ENCODE measurements around the gene EIF2AK2.

EIF2AK2 gene

DNA sequence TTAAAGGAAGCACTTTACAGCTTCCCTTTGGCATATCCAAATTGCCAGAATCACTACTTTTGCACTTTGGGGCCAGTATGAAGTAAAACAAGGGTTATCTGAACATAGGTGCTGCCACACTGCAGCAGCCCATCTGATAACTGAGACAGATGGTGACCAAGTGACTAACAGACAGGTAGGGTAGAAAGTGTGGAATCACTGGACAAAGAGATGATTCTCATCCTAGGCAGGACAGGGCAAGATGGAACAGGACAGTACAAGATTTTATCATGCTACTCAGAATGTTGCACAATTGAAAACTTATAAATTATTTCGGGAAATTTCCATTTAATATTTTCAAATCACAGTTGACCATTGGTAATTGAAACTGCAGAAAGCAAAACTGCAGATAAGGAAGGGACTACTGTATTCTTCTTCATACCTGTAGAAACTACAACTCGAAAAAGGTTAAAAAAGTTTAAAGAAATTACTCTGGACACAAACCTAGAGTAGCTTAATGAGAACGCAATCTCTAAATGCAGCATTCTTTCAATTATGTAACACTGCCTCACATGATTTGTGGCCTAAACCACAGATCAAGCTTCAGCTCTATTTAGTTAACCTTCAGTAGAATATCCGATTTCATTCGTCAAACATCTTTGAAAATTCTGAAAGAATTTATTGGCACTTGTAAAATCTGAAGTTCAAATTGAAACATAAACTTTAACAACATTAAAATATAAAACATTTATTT lies 104.0 kb downstream of the EIF2AK2 start:
- Histone ChIP-seq H3K9ac (ENCODE audit: low read depth, low read length) (no peak overlapping the region), H3K27me3 (ENCODE audit: insufficient read depth, low read length, poor library complexity) (no peaks in the 10 kb centered on the region), H3K79me2 (ENCODE audit: insufficient read depth, low read length) (no peaks in the 10 kb centered on the region), H3K9me3 (ENCODE audit: insufficient read depth, low read length, severe bottlenecking) (no peaks in the 10 kb centered on the region), H3K27ac (ENCODE audit: low read length) (no peak overlapping the region), H3K4me1 (ENCODE audit: insufficient read depth, low read length) (no peaks in the 10 kb centered on the region), H3K4me2 (ENCODE audit: insufficient read depth, low read length) (no peak overlapping the region), H3K36me3 (ENCODE audit: insufficient read depth, low read length) (peaks cover 53% of the 10 kb centered on the region; the same call in 1 of the 2 replicates), H2AFZ (ENCODE audit: low read depth, low read length) (no peak overlapping the region), H4K20me1 (ENCODE audit: insufficient read depth, low read length) (no peaks in the 10 kb centered on the region), H3K4me3 (ENCODE audit: low read depth in 1 of 2, low read length in 2 of 2) (no peak overlapping the region)
- ATAC-seq (ENCODE audit: insufficient read depth, low read depth) = no peak
- no peak for DNase-seq
- TF ChIP-seq EZH2 (IDR thresholded peaks at IDR 0.05; ENCODE audit: borderline replicate concordance, low read depth, low read length, severe bottlenecking) = no peak
- TF ChIP-seq, protein P1, sequence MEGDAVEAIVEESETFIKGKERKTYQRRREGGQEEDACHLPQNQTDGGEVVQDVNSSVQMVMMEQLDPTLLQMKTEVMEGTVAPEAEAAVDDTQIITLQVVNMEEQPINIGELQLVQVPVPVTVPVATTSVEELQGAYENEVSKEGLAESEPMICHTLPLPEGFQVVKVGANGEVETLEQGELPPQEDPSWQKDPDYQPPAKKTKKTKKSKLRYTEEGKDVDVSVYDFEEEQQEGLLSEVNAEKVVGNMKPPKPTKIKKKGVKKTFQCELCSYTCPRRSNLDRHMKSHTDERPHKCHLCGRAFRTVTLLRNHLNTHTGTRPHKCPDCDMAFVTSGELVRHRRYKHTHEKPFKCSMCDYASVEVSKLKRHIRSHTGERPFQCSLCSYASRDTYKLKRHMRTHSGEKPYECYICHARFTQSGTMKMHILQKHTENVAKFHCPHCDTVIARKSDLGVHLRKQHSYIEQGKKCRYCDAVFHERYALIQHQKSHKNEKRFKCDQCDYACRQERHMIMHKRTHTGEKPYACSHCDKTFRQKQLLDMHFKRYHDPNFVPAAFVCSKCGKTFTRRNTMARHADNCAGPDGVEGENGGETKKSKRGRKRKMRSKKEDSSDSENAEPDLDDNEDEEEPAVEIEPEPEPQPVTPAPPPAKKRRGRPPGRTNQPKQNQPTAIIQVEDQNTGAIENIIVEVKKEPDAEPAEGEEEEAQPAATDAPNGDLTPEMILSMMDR (IDR thresholded peaks at IDR 0.05; ENCODE audit: borderline replicate concordance, extremely low read depth, low read length, poor library complexity, severe bottlenecking) = no peak

Data from DND-41 (cell line).